ENCODE data around the gene PTPN18. TPM values are rescaled to one million over a fixed set of nuclear protein-coding genes. Genes with fewer than 3 reads are reported as not detected.

The PTPN18 gene
- polyA plus RNA-seq, 4 donors, result 58.6 to 105 (median 66.5) TPM

- DNase-seq (no peak), FAIRE-seq (no peak)
- H3K4me1 ChIP-seq (ENCODE audit: control insufficient read depth in 3 of 3, insufficient read depth in 2 of 3, low read depth in 1 of 3, low read length in 2 of 3), result peaks cover 0 to 6% (median 3%) of the 10 kb centered on the region in 3 donors
- no peaks in the 10 kb centered on the region for H3K9me3 ChIP-seq (ENCODE audit: control insufficient read depth in 2 of 2, insufficient read depth in 1 of 2, low read depth in 1 of 2, low read length in 1 of 2)
- no peak overlapping the region for H3K27ac ChIP-seq (ENCODE audit: low read depth in 1 of 3, low read length in 2 of 3)
- 91 to 92% (median 91%) methylated on average over 5 of the region's 5 CpGs for WGBS, 3 donors
- no peak overlapping the region for H3K4me3 ChIP-seq (ENCODE audit: low read depth in 1 of 3, low read length in 3 of 3)
- H3K36me3 ChIP-seq (ENCODE audit: control insufficient read depth in 3 of 3, insufficient read depth in 2 of 3, low read depth in 1 of 3, low read length in 3 of 3), result peaks cover 0 to 21% (median 0%) of the 10 kb centered on the region in 3 donors
- no peaks in the 10 kb centered on the region for H3K27me3 ChIP-seq (ENCODE audit: control insufficient read depth in 3 of 3, insufficient read depth in 3 of 3, low read length in 3 of 3)
These were observed 21.6 kb downstream of the PTPN18 start for GRCh38 chr2:130377491-130377890.

GRCh38 chr2:130378206-130378897 is 22.5 kb downstream of the PTPN18 start:
- Histone ChIP-seq H3K27me3 (ENCODE audit: control insufficient read depth in 3 of 3, insufficient read depth in 3 of 3, low read length in 3 of 3) (no peaks in the 10 kb centered on the region), H3K36me3 (ENCODE audit: control insufficient read depth in 3 of 3, insufficient read depth in 2 of 3, low read depth in 1 of 3, low read length in 3 of 3) (peaks cover 0 to 21% (median 0%) of the 10 kb centered on the region in 3 donors), H3K27ac (ENCODE audit: low read depth in 1 of 3, low read length in 2 of 3) (no peak overlapping the region), H3K4me1 (ENCODE audit: control insufficient read depth in 3 of 3, insufficient read depth in 2 of 3, low read depth in 1 of 3, low read length in 2 of 3) (peaks cover 0 to 2% (median 1%) of the 10 kb centered on the region in 3 donors), H3K9me3 (ENCODE audit: control insufficient read depth in 2 of 2, insufficient read depth in 1 of 2, low read depth in 1 of 2, low read length in 1 of 2) (no peaks in the 10 kb centered on the region), H3K4me3 (ENCODE audit: low read depth in 1 of 3, low read length in 3 of 3) (no peak overlapping the region)
- WGBS, 3 donors, result 82 to 89% (median 84%) methylated on average over 3 of the region's 3 CpGs
- no peak for FAIRE-seq
- no peak for DNase-seq

- Histone ChIP-seq H3K27ac (ENCODE audit: low read depth in 1 of 3, low read length in 2 of 3) (no peak overlapping the region), H3K27me3 (ENCODE audit: control insufficient read depth in 3 of 3, insufficient read depth in 3 of 3, low read length in 3 of 3) (no peaks in the 10 kb centered on the region), H3K4me1 (ENCODE audit: control insufficient read depth in 3 of 3, insufficient read depth in 2 of 3, low read depth in 1 of 3, low read length in 2 of 3) (no peaks in the 10 kb centered on the region), H3K36me3 (ENCODE audit: control insufficient read depth in 3 of 3, insufficient read depth in 2 of 3, low read depth in 1 of 3, low read length in 3 of 3) (peaks cover 0 to 18% (median 0%) of the 10 kb centered on the region in 3 donors), H3K4me3 (ENCODE audit: low read depth in 1 of 3, low read length in 3 of 3) (no peak overlapping the region), H3K9me3 (ENCODE audit: control insufficient read depth in 2 of 2, insufficient read depth in 1 of 2, low read depth in 1 of 2, low read length in 1 of 2) (no peaks in the 10 kb centered on the region)
- no peak for DNase-seq
- FAIRE-seq, result no peak
- 81 to 82% (median 81%) methylated on average over 3 of the region's 3 CpGs for WGBS, 3 donors
These were observed 23.0 kb downstream of the PTPN18 start for GRCh38 chr2:130378898-130379214.

GRCh38 chr2:130380096-130380934 is 24.5 kb downstream of the PTPN18 start:
- H3K4me1 ChIP-seq (ENCODE audit: control insufficient read depth in 3 of 3, insufficient read depth in 2 of 3, low read depth in 1 of 3, low read length in 2 of 3), result no peaks in the 10 kb centered on the region
- DNase-seq (no peak), FAIRE-seq (no peak)
- H3K27me3 ChIP-seq (ENCODE audit: control insufficient read depth in 3 of 3, insufficient read depth in 3 of 3, low read length in 3 of 3), result no peaks in the 10 kb centered on the region
- no peak overlapping the region for H3K27ac ChIP-seq (ENCODE audit: low read depth in 1 of 3, low read length in 2 of 3)
- WGBS, 3 donors, result 90 to 94% (median 92%) methylated on average over 11 of the region's 11 CpGs
- H3K4me3 ChIP-seq (ENCODE audit: low read depth in 1 of 3, low read length in 3 of 3), result no peak overlapping the region
- H3K9me3 ChIP-seq (ENCODE audit: control insufficient read depth in 2 of 2, insufficient read depth in 1 of 2, low read depth in 1 of 2, low read length in 1 of 2), result no peaks in the 10 kb centered on the region
- peaks cover 0 to 11% (median 0%) of the 10 kb centered on the region in 3 donors for H3K36me3 ChIP-seq (ENCODE audit: control insufficient read depth in 3 of 3, insufficient read depth in 2 of 3, low read depth in 1 of 3, low read length in 3 of 3)

- no peak overlapping the region for H3K27ac ChIP-seq (ENCODE audit: low read depth in 1 of 3, low read length in 2 of 3)
- DNase-seq, result no peak
- no peaks in the 10 kb centered on the region for H3K9me3 ChIP-seq (ENCODE audit: control insufficient read depth in 2 of 2, insufficient read depth in 1 of 2, low read depth in 1 of 2, low read length in 1 of 2)
- no peak overlapping the region for H3K4me3 ChIP-seq (ENCODE audit: low read depth in 1 of 3, low read length in 3 of 3)
- no peak for FAIRE-seq
- H3K36me3 ChIP-seq (ENCODE audit: control insufficient read depth in 3 of 3, insufficient read depth in 2 of 3, low read depth in 1 of 3, low read length in 3 of 3), result peaks cover 0 to 6% (median 0%) of the 10 kb centered on the region in 3 donors
- no peaks in the 10 kb centered on the region for H3K4me1 ChIP-seq (ENCODE audit: control insufficient read depth in 3 of 3, insufficient read depth in 2 of 3, low read depth in 1 of 3, low read length in 2 of 3)
- H3K27me3 ChIP-seq (ENCODE audit: control insufficient read depth in 3 of 3, insufficient read depth in 3 of 3, low read length in 3 of 3), result no peaks in the 10 kb centered on the region
- WGBS, 3 donors, result 83 to 92% (median 86%) methylated on average over 4 of the region's 4 CpGs
These were observed 25.3 kb downstream of the PTPN18 start for GRCh38 chr2:130381145-130381544.

- DNase-seq (no peak), FAIRE-seq (no peak)
- peaks cover 0 to 5% (median 0%) of the 10 kb centered on the region in 3 donors for H3K36me3 ChIP-seq (ENCODE audit: control insufficient read depth in 3 of 3, insufficient read depth in 2 of 3, low read depth in 1 of 3, low read length in 3 of 3)
- no peaks in the 10 kb centered on the region for H3K27me3 ChIP-seq (ENCODE audit: control insufficient read depth in 3 of 3, insufficient read depth in 3 of 3, low read length in 3 of 3)
- no peaks in the 10 kb centered on the region for H3K4me1 ChIP-seq (ENCODE audit: control insufficient read depth in 3 of 3, insufficient read depth in 2 of 3, low read depth in 1 of 3, low read length in 2 of 3)
- H3K4me3 ChIP-seq (ENCODE audit: low read depth in 1 of 3, low read length in 3 of 3), result no peak overlapping the region
- 86 to 89% (median 86%) methylated on average over 4 of the region's 4 CpGs for WGBS, 3 donors
- H3K27ac ChIP-seq (ENCODE audit: low read depth in 1 of 3, low read length in 2 of 3), result no peak overlapping the region
- no peaks in the 10 kb centered on the region for H3K9me3 ChIP-seq (ENCODE audit: control insufficient read depth in 2 of 2, insufficient read depth in 1 of 2, low read depth in 1 of 2, low read length in 1 of 2)
These were observed 25.8 kb downstream of the PTPN18 start for GRCh38 chr2:130381619-130382018.

GRCh38 chr2:130382313-130382917 is 26.6 kb downstream of the PTPN18 start:
- no peaks in the 10 kb centered on the region for H3K9me3 ChIP-seq (ENCODE audit: control insufficient read depth in 2 of 2, insufficient read depth in 1 of 2, low read depth in 1 of 2, low read length in 1 of 2)
- WGBS, 3 donors, result 94% methylated on average over 8 of the region's 8 CpGs
- H3K4me1 ChIP-seq (ENCODE audit: control insufficient read depth in 3 of 3, insufficient read depth in 2 of 3, low read depth in 1 of 3, low read length in 2 of 3), result no peaks in the 10 kb centered on the region
- no peak overlapping the region for H3K4me3 ChIP-seq (ENCODE audit: low read depth in 1 of 3, low read length in 3 of 3)
- FAIRE-seq (no peak), DNase-seq (no peak)
- H3K27ac ChIP-seq (ENCODE audit: low read depth in 1 of 3, low read length in 2 of 3), result no peak overlapping the region
- H3K27me3 ChIP-seq (ENCODE audit: control insufficient read depth in 3 of 3, insufficient read depth in 3 of 3, low read length in 3 of 3), result no peaks in the 10 kb centered on the region
- peaks cover 0 to 3% (median 0%) of the 10 kb centered on the region in 3 donors for H3K36me3 ChIP-seq (ENCODE audit: control insufficient read depth in 3 of 3, insufficient read depth in 2 of 3, low read depth in 1 of 3, low read length in 3 of 3)

GRCh38 chr2:130385709-130386108 is 29.9 kb downstream of the PTPN18 start:
- Histone ChIP-seq H3K27me3 (ENCODE audit: control insufficient read depth in 3 of 3, insufficient read depth in 3 of 3, low read length in 3 of 3) (no peaks in the 10 kb centered on the region), H3K4me1 (ENCODE audit: control insufficient read depth in 3 of 3, insufficient read depth in 2 of 3, low read depth in 1 of 3, low read length in 2 of 3) (peaks cover 0 to 3% (median 1%) of the 10 kb centered on the region in 3 donors), H3K9me3 (ENCODE audit: control insufficient read depth in 2 of 2, insufficient read depth in 1 of 2, low read depth in 1 of 2, low read length in 1 of 2) (no peaks in the 10 kb centered on the region), H3K27ac (ENCODE audit: low read depth in 1 of 3, low read length in 2 of 3) (no peak overlapping the region), H3K4me3 (ENCODE audit: low read depth in 1 of 3, low read length in 3 of 3) (no peak overlapping the region), H3K36me3 (ENCODE audit: control insufficient read depth in 3 of 3, insufficient read depth in 2 of 3, low read depth in 1 of 3, low read length in 3 of 3) (peaks cover 0 to 3% (median 0%) of the 10 kb centered on the region in 3 donors)
- FAIRE-seq (no peak), DNase-seq (no peak)
- WGBS, 3 donors, result 80 to 96% (median 86%) methylated on average over 3 of the region's 3 CpGs
